Mesenchymal stem cell (in vitro differentiated cells and primary cell): ENCODE measurements around the gene IFI44.

ENCODE experiments used
- DNase-seq: peaks from one replicate; pipeline ENCODE4 v3.0.0-alpha.2; 2013
- H2AFZ ChIP-seq: one replicate; pipeline ENCODE4 v1.6.1; 2013; ENCODE audit warnings: low read depth, mild to moderate bottlenecking, control low read depth, inconsistent platforms, low read length, moderate library complexity
- H2AK5ac ChIP-seq: 2 replicates; pipeline ENCODE4 v1.6.1; 2013; ENCODE audit warnings: low read length, moderate library complexity, mild to moderate bottlenecking, inconsistent platforms; ENCODE audit not compliant: severe bottlenecking
- H2BK120ac ChIP-seq: one replicate; pipeline ENCODE4 v1.6.1; 2013; ENCODE audit warnings: low read depth, mild to moderate bottlenecking, inconsistent platforms, low read length, moderate library complexity
- H2BK12ac ChIP-seq, 2 experiments: one replicate each; pipeline ENCODE4 v1.6.1; 2013; ENCODE audit warnings: inconsistent platforms in 2 of 2, low read length in 2 of 2, mild to moderate bottlenecking in 2 of 2, moderate library complexity in 2 of 2, control low read depth in 1 of 2
- H2BK15ac ChIP-seq: one replicate; pipeline ENCODE4 v1.6.1; 2013; ENCODE audit warnings: mild to moderate bottlenecking, low read depth, inconsistent platforms; ENCODE audit not compliant: poor library complexity, severe bottlenecking
- H2BK5ac ChIP-seq: 2 replicates; pipeline ENCODE4 v1.6.1; 2013; ENCODE audit warnings: low read depth, mild to moderate bottlenecking, low read length, control low read depth, inconsistent platforms; ENCODE audit not compliant: poor library complexity, severe bottlenecking
- H3K14ac ChIP-seq, 2 experiments: one replicate each; pipeline ENCODE4 v1.6.1; 2013; ENCODE audit warnings: inconsistent platforms in 2 of 2, low read length in 2 of 2, control low read depth in 1 of 2, mild to moderate bottlenecking in 1 of 2, moderate library complexity in 1 of 2
- H3K18ac ChIP-seq, 2 experiments: one replicate each; pipeline ENCODE4 v1.6.1; 2013; ENCODE audit warnings: inconsistent platforms in 2 of 2, low read length in 2 of 2, control low read depth in 1 of 2, low read depth in 1 of 2, mild to moderate bottlenecking in 1 of 2
- H3K23ac ChIP-seq, 2 experiments: one replicate each; pipeline ENCODE4 v1.6.1; 2013; ENCODE audit warnings: inconsistent platforms in 2 of 2, low read length in 2 of 2, mild to moderate bottlenecking in 2 of 2, moderate library complexity in 2 of 2, control low read depth in 1 of 2
- H3K27ac ChIP-seq: 2 replicates; pipeline ENCODE4 v1.5.1; 2013; ENCODE audit warnings: mild to moderate bottlenecking, moderate library complexity, low read length, control low read depth, inconsistent platforms; ENCODE audit not compliant: poor library complexity, severe bottlenecking
- H3K27me3 ChIP-seq, 2 experiments: 2 replicates each; pipeline versions ENCODE4 v1.6.1 to v1.7.0; 2013; ENCODE audit warnings: low read length in 2 of 2, mild to moderate bottlenecking in 2 of 2, moderate library complexity in 2 of 2, control low read depth in 1 of 2, inconsistent platforms in 1 of 2; ENCODE audit not compliant: control insufficient read depth in 1 of 2, insufficient read depth in 1 of 2
- H3K36me3 ChIP-seq, 2 experiments: 2 replicates each; pipeline versions ENCODE4 v1.6.1 to v1.7.0; 2013; ENCODE audit warnings: low read length in 2 of 2, control low read depth in 1 of 2, inconsistent platforms in 1 of 2, low read depth in 1 of 2, mild to moderate bottlenecking in 1 of 2; ENCODE audit not compliant: insufficient read depth in 2 of 2, control insufficient read depth in 1 of 2
- H3K4ac ChIP-seq, 2 experiments: one replicate each; pipeline ENCODE4 v1.6.1; 2013; ENCODE audit warnings: inconsistent platforms in 2 of 2, low read length in 2 of 2, mild to moderate bottlenecking in 2 of 2, moderate library complexity in 2 of 2, control low read depth in 1 of 2, low read depth in 1 of 2
- H3K4me1 ChIP-seq: 2 replicates; pipeline ENCODE4 v1.6.1; 2013; ENCODE audit warnings: low read depth, low read length, control low read depth; ENCODE audit not compliant: control insufficient read depth, insufficient read depth
- H3K4me2 ChIP-seq: 2 replicates; pipeline ENCODE4 v1.6.1; 2013; ENCODE audit warnings: low read length, mild to moderate bottlenecking, inconsistent platforms; ENCODE audit not compliant: poor library complexity, severe bottlenecking
- H3K4me3 ChIP-seq, 2 experiments: 2 replicates each; pipeline versions ENCODE4 v1.5.1 to v1.7.0; 2013; ENCODE audit warnings: low read length in 2 of 2, mild to moderate bottlenecking in 2 of 2, control low read depth in 1 of 2, low read depth in 1 of 2; ENCODE audit not compliant: insufficient read depth in 1 of 2
- H3K79me1 ChIP-seq: replicated peaks from 2 replicates; pipeline ENCODE4 v1.6.1; 2013; ENCODE audit warnings: mild to moderate bottlenecking, control low read depth, low read length, inconsistent platforms; ENCODE audit not compliant: poor library complexity, severe bottlenecking
- H3K9ac ChIP-seq: 2 replicates; pipeline ENCODE4 v1.7.0; 2013; ENCODE audit warnings: mild to moderate bottlenecking, low read length, moderate library complexity
- H3K9me3 ChIP-seq: 2 replicates; pipeline ENCODE4 v1.7.0; 2013; ENCODE audit warnings: mild to moderate bottlenecking, low read length; ENCODE audit not compliant: control insufficient read depth
- H4K8ac ChIP-seq: one replicate; pipeline ENCODE4 v1.6.1; 2013; ENCODE audit warnings: inconsistent platforms, mild to moderate bottlenecking, low read length, moderate library complexity
- H4K91ac ChIP-seq: one replicate; pipeline ENCODE4 v1.6.1; 2013; ENCODE audit warnings: mild to moderate bottlenecking, low read length, inconsistent platforms
- WGBS: methylation state at CpG from one replicate; pipeline ENCODE4 v1.1.7; 2013; ENCODE audit warnings: mixed read lengths; 5-methylcytosine and 5-hydroxymethylcytosine counted together

Gene IFI44

GRCh38 chr1:78658901-78659300 is 9.3 kb downstream of the IFI44 start:
- Histone ChIP-seq H2BK15ac (no peak overlapping the region), H3K27ac (no peak overlapping the region), H3K4me2 (no peak overlapping the region), H2AK5ac (no peak overlapping the region), H2AFZ (no peak overlapping the region), H2BK12ac (no peak overlapping the region), H3K4me1 (no peaks in the 10 kb centered on the region), H3K36me3 (peaks cover 0 to 100% of the 10 kb centered on the region in 2 experiments), H3K9ac (no peak overlapping the region), H4K91ac (no peak overlapping the region), H3K4me3 (no peak overlapping the region), H3K23ac (no peak overlapping the region), H2BK5ac (no peak overlapping the region), H3K18ac (no peak overlapping the region), H3K79me1 (no peaks in the 10 kb centered on the region), H3K14ac (no peak overlapping the region), H3K9me3 (no peaks in the 10 kb centered on the region), H3K4ac (no peak overlapping the region), H3K27me3 (no peaks in the 10 kb centered on the region), H2BK120ac (no peak overlapping the region), H4K8ac (no peak overlapping the region)
- WGBS: 87% methylated on average over 1 of the region's 1 CpG
- no peak for DNase-seq

- H3K9me3 ChIP-seq: no peaks in the 10 kb centered on the region
- no peak overlapping the region for H2BK5ac ChIP-seq
- no peaks in the 10 kb centered on the region for H3K79me1 ChIP-seq
- no peak overlapping the region for H3K4me2 ChIP-seq
- DNase-seq: no peak
- H3K14ac ChIP-seq: no peak overlapping the region
- no CpG with 5 or more reads among the region's 2 CpGs for WGBS
- no peak overlapping the region for H2BK12ac ChIP-seq
- no peak overlapping the region for H4K8ac ChIP-seq
- no peak overlapping the region for H3K9ac ChIP-seq
- H3K27ac ChIP-seq: no peak overlapping the region
- no peak overlapping the region for H3K18ac ChIP-seq
- no peak overlapping the region for H2BK15ac ChIP-seq
- H3K27me3 ChIP-seq: no peaks in the 10 kb centered on the region
- no peak overlapping the region for H4K91ac ChIP-seq
- no peaks in the 10 kb centered on the region for H3K4me1 ChIP-seq
- H3K4me3 ChIP-seq: no peak overlapping the region
- H2BK120ac ChIP-seq: no peak overlapping the region
- H2AK5ac ChIP-seq: no peak overlapping the region
- no peak overlapping the region for H2AFZ ChIP-seq
- no peak overlapping the region for H3K23ac ChIP-seq
- no peak overlapping the region for H3K4ac ChIP-seq
- H3K36me3 ChIP-seq: peaks cover 0 to 60% of the 10 kb centered on the region in 2 experiments
Measured at GRCh38 chr1:78663923-78664322, 14.3 kb downstream of the IFI44 start.

GRCh38 chr1:78664763-78665162 is 15.1 kb downstream of the IFI44 start:
- Histone ChIP-seq H2AFZ (no peak overlapping the region), H3K36me3 (peaks cover 0 to 52% of the 10 kb centered on the region in 2 experiments), H3K23ac (no peak overlapping the region), H3K4me1 (no peaks in the 10 kb centered on the region), H3K9ac (no peak overlapping the region), H3K18ac (no peak overlapping the region), H2BK120ac (no peak overlapping the region), H3K4me2 (no peak overlapping the region), H4K8ac (no peak overlapping the region), H2AK5ac (no peak overlapping the region), H4K91ac (no peak overlapping the region), H3K27ac (no peak overlapping the region), H3K27me3 (no peaks in the 10 kb centered on the region), H3K4me3 (no peak overlapping the region), H2BK5ac (no peak overlapping the region), H3K14ac (no peak overlapping the region), H3K4ac (no peak overlapping the region), H2BK12ac (no peak overlapping the region), H3K9me3 (no peaks in the 10 kb centered on the region), H3K79me1 (no peaks in the 10 kb centered on the region), H2BK15ac (no peak overlapping the region)
- no peak for DNase-seq
- 92% methylated on average over 1 of the region's 1 CpG for WGBS

GRCh38 chr1:78665809-78666208 is 16.2 kb downstream of the IFI44 start:
- Histone ChIP-seq H2BK15ac (no peak overlapping the region), H3K18ac (no peak overlapping the region), H3K27me3 (no peaks in the 10 kb centered on the region), H2AFZ (no peak overlapping the region), H2BK5ac (no peak overlapping the region), H4K91ac (no peak overlapping the region), H3K36me3 (peaks cover 0 to 41% of the 10 kb centered on the region in 2 experiments), H3K9ac (no peak overlapping the region), H3K4me2 (no peak overlapping the region), H2AK5ac (no peak overlapping the region), H3K4me1 (no peaks in the 10 kb centered on the region), H3K4me3 (no peak overlapping the region), H3K27ac (no peak overlapping the region), H3K4ac (no peak overlapping the region), H3K9me3 (no peaks in the 10 kb centered on the region), H2BK120ac (no peak overlapping the region), H4K8ac (no peak overlapping the region), H3K23ac (no peak overlapping the region), H3K79me1 (no peaks in the 10 kb centered on the region), H3K14ac (no peak overlapping the region), H2BK12ac (no peak overlapping the region)
- no peak for DNase-seq
- 91% methylated on average over 6 of the region's 6 CpGs for WGBS
